ENCODE measurements around the gene HECW1.
"Not testable (repeated sequence)": the region's sequence is repeated elsewhere in the genome, so short reads cannot be mapped to it uniquely, and the experiment has no call there.

Gene HECW1

GRCh38 chr7:43588477-43589132 is 476.2 kb downstream of the HECW1 start:
- DNase-seq = no peak

DNA sequence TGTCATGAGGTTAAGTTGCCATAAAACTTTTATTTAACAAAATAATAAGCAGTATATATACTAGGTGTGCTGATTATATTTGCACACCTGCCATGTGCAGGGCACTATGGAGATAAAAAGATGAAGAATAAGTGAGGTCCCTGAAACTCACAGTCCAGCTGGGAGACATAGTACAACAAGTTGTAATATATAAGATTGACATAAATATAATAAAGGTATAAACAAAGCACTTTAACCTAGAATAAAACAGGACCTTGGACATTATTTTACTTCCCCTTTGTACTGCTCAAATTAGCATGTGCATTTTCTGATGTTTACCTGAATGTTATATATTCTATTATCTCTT is 476.7 kb downstream of the HECW1 start:
- no peak for DNase-seq

- DNase-seq = no peak
Measured at GRCh38 chr7:43589728-43590127, 477.3 kb downstream of the HECW1 start.

DNA sequence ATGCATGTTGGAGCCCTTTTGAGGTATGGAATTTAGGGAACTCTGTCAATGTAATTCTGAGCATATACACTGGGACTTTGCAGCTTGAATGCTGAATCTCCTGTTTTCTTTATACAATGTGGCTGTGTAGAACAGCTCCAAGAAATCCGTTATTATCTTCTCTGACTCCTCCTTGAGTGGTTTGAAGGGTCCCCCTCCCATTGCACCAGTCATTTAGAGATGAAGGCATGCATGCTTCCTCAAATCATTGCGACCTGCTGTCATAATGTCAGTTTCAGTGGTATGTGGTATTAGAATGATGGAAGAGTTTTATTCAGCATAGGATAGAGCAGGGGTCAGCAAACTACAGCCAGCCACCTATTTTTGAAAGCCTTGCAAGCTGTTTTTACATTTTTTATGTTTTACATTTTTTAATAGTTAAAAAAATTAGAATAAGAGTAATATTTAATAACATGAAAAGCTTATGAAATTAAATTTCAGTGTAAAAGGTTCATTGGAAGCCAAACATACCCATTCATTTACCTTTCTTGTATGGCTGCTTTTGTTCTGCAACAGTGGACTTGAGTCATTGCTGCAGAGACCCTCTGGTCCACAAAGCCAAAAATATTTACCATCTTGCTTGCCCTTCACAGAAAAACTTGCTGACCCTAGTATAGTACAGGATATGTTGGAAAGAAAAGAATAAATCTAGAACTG is 478.6 kb downstream of the HECW1 start:
- no peak for DNase-seq

- DNase-seq = no peak
Measured at GRCh38 chr7:43591558-43592180, 479.2 kb downstream of the HECW1 start.

- DNase-seq = no peak
Measured at GRCh38 chr7:43592326-43592725, 479.9 kb downstream of the HECW1 start.

DNA sequence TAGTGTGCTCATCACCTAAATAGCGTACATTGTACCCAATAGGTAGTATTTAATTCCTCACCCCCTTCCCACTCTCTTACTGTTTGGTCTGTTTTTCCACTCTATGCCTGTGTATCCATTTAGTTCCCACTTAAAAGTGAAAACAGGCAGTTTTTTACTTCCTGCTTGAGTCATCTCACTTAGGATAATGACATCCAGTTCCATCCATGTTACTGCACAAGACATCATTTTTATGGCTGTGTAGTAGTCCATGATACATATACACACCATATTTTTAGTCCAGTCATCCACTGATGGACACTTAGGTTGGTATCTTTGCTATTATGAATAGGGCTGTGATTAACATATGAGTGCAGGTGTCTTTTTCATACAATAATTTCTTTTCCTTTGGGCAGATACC is 480.6 kb downstream of the HECW1 start:
- DNase-seq = no peak

DNA sequence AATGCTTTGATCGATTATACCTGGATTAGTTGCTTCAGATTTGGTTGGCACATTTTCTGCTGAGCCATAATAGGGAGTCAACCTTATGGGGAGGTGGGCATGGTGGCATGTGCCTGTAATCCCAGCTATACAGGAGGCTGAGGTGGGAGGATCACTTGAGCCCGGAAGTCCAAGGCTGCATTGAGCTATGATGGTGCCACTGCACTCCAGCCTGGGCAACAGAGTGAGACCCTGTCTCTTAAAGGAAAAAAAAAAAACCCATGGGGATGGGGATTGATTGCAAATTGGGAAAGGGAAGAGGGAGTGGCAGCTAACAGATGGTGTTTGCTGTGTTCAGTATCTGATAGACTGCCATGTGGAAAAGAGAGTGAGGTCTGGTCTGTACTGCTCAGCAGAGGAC is 481.6 kb downstream of the HECW1 start:
- no peak for DNase-seq

DNA sequence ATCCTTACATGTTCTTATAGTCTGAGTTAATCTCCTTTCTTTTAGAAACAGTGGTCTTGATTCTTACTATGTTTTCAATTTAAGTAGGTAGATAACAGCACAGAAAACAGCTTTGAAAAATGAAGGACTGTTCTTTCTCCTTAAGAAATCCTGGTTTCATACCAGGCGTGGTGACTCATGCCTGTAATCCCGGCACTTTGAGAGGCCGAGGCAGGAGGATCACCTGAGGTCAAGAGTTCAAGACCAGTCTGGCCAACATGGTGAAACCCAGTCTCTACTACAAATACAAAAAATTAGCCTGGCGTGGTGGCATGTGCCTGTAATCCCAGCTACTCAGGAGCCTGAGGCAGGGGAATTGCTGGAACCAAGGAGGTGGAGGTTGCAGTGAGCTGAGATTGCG is 484.0 kb downstream of the HECW1 start:
- not testable (repeated sequence) for DNase-seq

DNA sequence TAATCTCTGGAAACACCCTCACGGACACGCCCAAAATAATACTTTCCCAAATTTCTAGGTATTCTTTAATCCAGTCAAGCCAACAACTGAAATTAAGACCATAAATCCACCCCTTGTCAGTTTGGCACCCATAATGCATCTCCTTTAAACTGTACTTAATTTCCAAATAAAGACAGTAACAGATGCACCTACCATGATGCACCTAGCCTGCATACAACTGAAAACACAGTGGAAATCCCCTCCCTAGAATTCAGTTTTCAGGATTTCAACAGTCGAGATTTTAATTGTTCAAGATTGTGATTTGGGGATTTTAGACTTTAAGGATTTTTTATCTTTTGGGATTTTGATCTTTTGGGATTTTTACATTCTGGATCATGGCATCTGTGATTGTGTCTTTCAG is 487.6 kb downstream of the HECW1 start:
- DNase-seq = no peak

GRCh38 chr7:43602256-43602655 is 489.8 kb downstream of the HECW1 start:
- peak; percentile 86 for DNase-seq

GRCh38 chr7:43604251-43604650 is 491.8 kb downstream of the HECW1 start:
- no peak for DNase-seq

DNA sequence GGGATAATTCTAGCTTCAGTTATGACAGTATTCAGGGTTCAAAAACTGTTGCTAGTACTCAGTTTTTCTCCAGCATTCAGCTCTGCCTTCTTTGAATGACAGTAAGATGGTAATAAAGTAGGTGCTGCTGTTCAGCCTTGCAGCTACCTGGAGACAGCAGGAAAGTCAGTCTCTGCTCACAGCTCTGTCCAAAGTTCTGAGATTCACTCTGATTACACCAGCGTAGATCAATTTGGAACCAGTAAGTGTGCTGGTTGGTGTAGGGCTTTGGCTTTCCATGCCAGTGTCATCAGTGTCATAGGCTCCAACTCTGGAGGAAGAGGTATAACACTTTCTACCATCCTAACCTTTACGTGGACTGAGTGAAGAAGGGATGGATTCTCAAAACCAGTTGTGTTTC is 496.6 kb downstream of the HECW1 start:
- DNase-seq = no peak

DNA sequence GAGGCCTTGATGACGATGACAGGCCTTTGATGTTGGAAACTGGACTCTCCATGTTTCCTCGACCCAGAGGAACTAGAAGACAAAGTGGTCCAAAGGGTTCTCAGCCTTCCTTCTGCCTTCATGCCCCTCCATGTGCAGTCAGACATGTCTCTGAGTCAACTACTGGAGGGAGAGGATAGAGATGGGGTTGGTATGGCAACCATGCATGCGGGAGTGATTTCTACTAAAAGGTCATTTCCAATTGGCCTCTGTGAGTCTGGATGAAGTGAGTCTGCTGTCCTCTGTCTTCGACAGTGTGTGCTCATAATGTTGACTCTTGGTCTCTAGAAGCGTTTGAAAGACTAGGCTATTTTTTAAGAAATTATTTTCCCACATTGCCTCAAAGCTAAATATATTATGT is 499.7 kb downstream of the HECW1 start:
- DNase-seq = no peak

DNA sequence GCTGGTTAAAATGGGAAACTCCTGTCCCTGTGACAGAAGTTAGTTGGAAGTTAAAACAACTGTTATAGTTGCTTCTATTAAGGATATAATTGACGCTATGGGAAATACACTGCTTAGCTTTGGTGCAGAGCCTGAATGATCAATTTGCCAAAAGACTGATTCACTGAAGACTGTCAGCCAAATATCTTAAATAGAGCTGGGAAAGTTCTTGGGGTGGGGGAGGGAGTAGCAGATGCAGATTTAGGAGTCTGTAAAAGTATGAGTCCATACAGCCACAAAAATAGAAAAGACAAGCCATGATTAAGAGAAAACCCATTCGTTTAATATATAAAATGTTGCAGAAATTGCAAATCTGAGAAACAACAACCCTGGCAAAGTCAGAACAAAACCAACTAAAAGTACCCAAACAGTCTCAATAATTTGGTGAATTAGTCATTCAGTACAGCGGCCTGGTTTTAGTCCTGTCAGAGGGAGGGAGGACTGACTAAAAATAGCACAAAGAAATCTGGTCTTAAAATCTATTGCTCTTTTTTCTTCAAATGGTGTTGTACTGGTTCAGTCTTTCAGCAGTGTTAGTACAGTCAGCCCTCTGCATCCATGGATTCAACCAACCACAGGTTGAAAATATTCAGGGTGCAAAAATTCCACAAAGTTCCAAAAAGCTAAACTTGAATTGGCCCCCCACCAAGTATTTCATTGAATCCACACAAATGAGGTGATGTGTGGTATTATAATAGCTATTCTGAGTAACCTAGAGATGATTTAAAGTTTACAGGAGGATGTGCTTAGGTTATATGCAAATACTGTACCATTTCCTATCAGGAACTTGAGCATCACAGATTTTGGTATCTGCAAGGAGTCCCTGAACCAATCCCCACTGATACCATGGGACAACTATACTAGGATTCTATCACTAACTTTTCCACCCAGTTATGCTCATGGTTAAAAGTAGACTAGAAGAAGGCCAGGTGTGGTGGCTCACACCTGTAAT is 500.4 kb downstream of the HECW1 start:
- no peak for DNase-seq
